Thyroid gland (tissue), 4 donors: ENCODE measurements around the gene PRKACA. TPM values are rescaled to one million over a fixed set of nuclear protein-coding genes. Genes with fewer than 3 reads are reported as not detected.

Experiments used
- DNase-seq, 2 donors: peaks; one replicate each; pipeline ENCODE4 v3.0.0-alpha.2; 2019
- H3K27ac ChIP-seq, 3 donors: fragments of 200-600 bp; sonication (generic); 1 replicate in 2 of 3; 2 replicates in 1 of 3; pipeline ENCODE4 v1.5.1; 2016 to 2019; ENCODE audit warnings: mild to moderate bottlenecking in 1 of 3, moderate library complexity in 1 of 3
- H3K27me3 ChIP-seq: fragments of 200-600 bp; sonication (generic); one replicate; pipeline ENCODE4 v1.5.1; 2019
- H3K36me3 ChIP-seq, 2 donors: fragments of 200-600 bp; sonication (generic); one replicate each; pipeline ENCODE4 v1.5.1; 2016 to 2019
- H3K4me1 ChIP-seq, 2 donors: fragments of 200-600 bp; sonication (generic); one replicate each; pipeline ENCODE4 v1.5.1; 2017 to 2019
- H3K4me3 ChIP-seq, 3 donors: fragments of 200-600 bp; sonication (generic); replicated peaks in 1 of 3; 1 replicate in 2 of 3; 2 replicates in 1 of 3; pipeline ENCODE4 v1.5.1; 2016; ENCODE audit warnings: mild to moderate bottlenecking in 1 of 3
- H3K9me3 ChIP-seq: fragments of 200-600 bp; sonication (generic); one replicate; pipeline ENCODE4 v1.5.1; 2017
- CTCF ChIP-seq, 6 experiments: fragments of 200-600 bp in 3 of 6; fragments of 450-650 bp in 3 of 6; sonication (generic) in 3 of 6; IDR thresholded peaks; one replicate each; pipeline ENCODE4 v1.5.1; 2016 to 2019; ENCODE audit warnings: antibody characterized with exemption in 6 of 6, mild to moderate bottlenecking in 2 of 6, inconsistent platforms in 1 of 6, moderate library complexity in 1 of 6
- POLR2A ChIP-seq, 2 donors: fragments of 450-650 bp; IDR thresholded peaks; one replicate each; pipeline ENCODE4 v1.6.1; 2017; ENCODE audit warnings: antibody characterized with exemption in 2 of 2, mild to moderate bottlenecking in 2 of 2, moderate library complexity in 1 of 2
- WGBS, 2 donors: methylation state at CpG; one replicate each; pipeline ENCODE4 v1.1.5; 2017; 5-methylcytosine and 5-hydroxymethylcytosine counted together
- intact Hi-C: fragments of 100-400 bp; cut with DNase I; formaldehyde crosslinking; loops from one replicate; pipeline ENCODE4 v1.15.1; 2023
- total RNA-seq, 4 donors: library from RNA; depleted of rRNA; stranded (reverse); fragments of >200 nt; gene quantifications; one replicate each; pipeline ENCODE4 v1.2.3, GENCODE V29; 2016

Gene PRKACA
- total RNA-seq, 4 donors from 2014 or later, result 33.2 to 69.4 (median 55.5) TPM

DNA sequence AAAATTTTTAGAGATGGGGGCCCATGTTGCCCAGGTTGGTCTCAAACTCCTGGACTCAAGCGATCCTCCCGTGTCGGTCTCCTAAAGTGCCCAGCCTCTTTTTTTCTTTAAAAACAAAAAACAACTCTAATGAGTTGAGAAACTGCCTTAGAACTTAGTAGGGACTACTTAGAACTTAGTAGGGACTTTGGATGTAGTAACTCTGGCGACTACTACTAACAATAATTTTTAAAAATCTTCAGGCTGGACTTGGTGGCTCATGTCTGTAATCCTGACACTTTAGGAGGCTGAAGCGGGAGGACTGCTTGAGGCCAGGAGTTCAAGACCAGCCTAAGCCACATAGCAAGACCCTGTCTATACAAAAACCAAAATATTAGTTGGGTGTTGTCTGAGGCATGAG is 31.5 kb downstream of the PRKACA start:
- no peak overlapping the region for H3K4me3 ChIP-seq
- H3K9me3 ChIP-seq, result no peaks in the 10 kb centered on the region
- no peaks in the 10 kb centered on the region for H3K36me3 ChIP-seq
- H3K27me3 ChIP-seq, result no peaks in the 10 kb centered on the region
- H3K4me1 ChIP-seq, result peaks cover 7 to 32% of the 10 kb centered on the region in 2 donors
- 81 to 82% methylated on average over 5 of the region's 5 CpGs for WGBS, 2 donors
- no peak for TF ChIP-seq CTCF (IDR thresholded peaks at IDR 0.05)
- no peak for TF ChIP-seq POLR2A (IDR thresholded peaks at IDR 0.05)
- intact Hi-C loops, result loop anchor here (5.0 kb wide), 1 partner anchor 36 kb away; no protein-coding TSS in a partner anchor
- H3K27ac ChIP-seq, result no peak overlapping the region
- no peak for DNase-seq

DNA sequence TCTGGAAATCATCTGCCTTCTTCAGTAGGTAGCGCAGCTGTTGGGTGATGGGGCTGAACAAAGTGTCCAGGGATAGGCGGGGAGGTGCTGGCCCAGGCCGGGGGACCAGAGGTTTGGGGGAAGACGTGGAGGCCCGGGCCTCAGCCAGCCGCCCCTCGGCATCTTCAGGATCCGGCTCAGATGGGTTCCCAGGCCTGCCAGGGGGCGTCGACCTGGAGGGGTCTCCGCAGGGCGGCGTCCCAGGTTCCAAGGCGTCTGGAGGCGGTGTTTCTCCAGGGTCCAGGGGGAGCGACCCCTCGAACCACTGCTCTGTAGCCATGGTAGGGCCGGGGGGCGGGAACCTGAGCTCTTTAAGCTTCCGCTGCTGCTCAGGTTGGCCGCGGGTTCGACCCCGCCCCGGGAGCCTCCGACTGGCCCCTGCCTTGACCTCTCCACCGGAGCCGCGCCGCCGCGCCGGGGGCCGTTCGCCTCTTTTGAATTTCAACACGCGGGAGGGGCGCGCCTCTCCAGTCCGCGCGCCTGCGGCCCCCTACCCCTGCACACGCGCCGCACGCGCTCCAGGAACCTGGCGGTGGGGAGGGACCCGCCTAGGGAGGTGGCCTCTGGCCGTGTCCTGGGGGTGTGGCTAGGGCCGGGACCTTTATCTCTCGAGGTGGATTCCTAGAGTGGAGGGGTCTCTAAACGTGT is 32.1 kb downstream of the PRKACA start, which contains the start of gene C19orf67:
TSS of gene C19orf67 (minus strand) at position 475 of the 687 bp plus-strand sequence. CDS start at position 319, 156 bp downstream.
- intact Hi-C loops, result loop anchor here (5.0 kb wide), 1 partner anchor 37 kb away; no protein-coding TSS in a partner anchor

DNA sequence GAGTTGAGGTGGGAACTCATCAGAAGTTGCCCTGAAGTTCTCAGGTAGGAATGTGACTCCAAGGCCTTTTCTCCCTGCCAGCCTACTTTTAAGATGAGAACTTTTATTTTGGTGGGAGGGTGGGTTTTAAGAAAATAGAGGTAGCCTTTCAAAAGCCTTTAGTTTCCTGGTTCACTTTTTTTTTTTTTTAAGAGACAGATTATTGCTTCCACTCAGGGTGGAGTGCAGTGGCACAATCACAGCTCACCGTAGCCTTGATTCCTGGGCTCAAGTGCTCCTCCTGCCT is 34.9 kb downstream of the PRKACA start:
- Histone ChIP-seq H3K27me3 (no peaks in the 10 kb centered on the region), H3K4me1 (peaks cover 14 to 30% of the 10 kb centered on the region in 2 donors), H3K4me3 (peak overlapping the region in 1 of 3 donors; percentile 76), H3K9me3 (no peaks in the 10 kb centered on the region), H3K27ac (no peak overlapping the region), H3K36me3 (no peaks in the 10 kb centered on the region)
- WGBS, 2 donors, result 0 to 46% methylated on average over 1 of the region's 1 CpG
- DNase-seq, result no peak
- intact Hi-C loops, result no loop called here
- TF ChIP-seq POLR2A (IDR thresholded peaks at IDR 0.05) (no peak), CTCF (IDR thresholded peaks at IDR 0.05) (no peak)

More for the DNA sequence above, 32.1 kb downstream of the PRKACA start, which contains the start of gene C19orf67:
- Histone ChIP-seq H3K9me3 (no peaks in the 10 kb centered on the region), H3K27ac (no peak within 1 kb of the TSS), H3K4me3 (no peak within 1 kb of the TSS), H3K36me3 (no peaks in the 10 kb centered on the region), H3K27me3 (no peaks in the 10 kb centered on the region), H3K4me1 (peaks cover 10 to 35% of the 10 kb centered on the region in 2 donors)
- TF ChIP-seq POLR2A (IDR thresholded peaks at IDR 0.05), result no peak
- DNase-seq, result no peak
- 58 to 60% methylated on average over 18 to 21 of the region's 54 CpGs for WGBS, 2 donors

DNA sequence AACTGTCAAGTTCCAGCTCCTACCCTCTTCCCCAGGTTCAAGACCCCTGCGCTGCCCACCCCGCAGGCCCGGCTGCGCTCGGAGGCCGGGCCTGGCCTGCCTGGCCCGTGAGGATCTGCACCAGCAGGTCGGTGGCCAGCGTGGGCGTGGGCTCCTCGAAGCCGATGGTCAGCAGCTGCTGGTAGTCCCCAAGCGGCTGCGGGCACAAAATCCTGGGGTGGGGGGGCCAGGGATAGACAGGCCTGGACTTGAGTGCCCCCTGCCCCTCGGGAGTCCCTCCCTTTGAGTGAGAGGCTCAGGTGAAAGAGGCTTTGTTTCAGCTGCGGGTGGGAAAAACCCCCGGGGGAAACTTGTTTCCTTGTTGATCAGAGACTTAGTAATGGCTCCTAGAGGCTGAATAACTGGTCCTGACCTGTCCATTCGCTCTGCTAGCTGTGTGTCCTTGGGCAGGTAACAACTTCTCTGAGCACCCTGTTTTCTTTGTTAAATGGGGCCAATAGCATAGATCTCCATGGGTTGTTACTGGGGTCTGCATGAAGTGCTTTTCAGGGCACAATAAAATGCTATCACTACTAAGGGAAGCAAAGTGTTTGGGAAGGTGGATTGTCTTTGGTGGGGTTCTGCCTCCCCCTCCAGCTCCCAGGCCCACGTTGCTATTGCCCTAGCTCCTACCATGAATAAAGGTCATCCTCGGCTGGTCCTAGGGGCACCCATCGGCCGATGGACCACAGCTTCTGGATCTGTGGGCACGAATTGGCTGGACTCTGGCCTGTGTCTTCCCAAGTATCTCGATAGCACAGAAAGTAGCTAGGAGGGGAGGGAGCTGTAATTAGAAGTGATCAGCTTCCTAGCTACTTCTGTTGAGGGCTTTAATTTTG is 35.5 kb downstream of the PRKACA start:
- no peaks in the 10 kb centered on the region for H3K27me3 ChIP-seq
- intact Hi-C loops, result no loop called here
- no peak for TF ChIP-seq POLR2A (IDR thresholded peaks at IDR 0.05)
- no peak for TF ChIP-seq CTCF (IDR thresholded peaks at IDR 0.05)
- DNase-seq, result peak; percentile 46 to 61
- no peaks in the 10 kb centered on the region for H3K36me3 ChIP-seq
- no peaks in the 10 kb centered on the region for H3K9me3 ChIP-seq
- H3K4me3 ChIP-seq, result peak overlapping the region; percentile 11 to 76 (median 60)
- 18 to 31% methylated on average over 17 to 23 of the region's 24 CpGs for WGBS, 2 donors
- H3K27ac ChIP-seq, result peak overlapping the region; percentile 61 to 89 (median 72)
- H3K4me1 ChIP-seq, result peaks cover 14 to 28% of the 10 kb centered on the region in 2 donors

- peak in 1 of 2 donors; percentile 80 for TF ChIP-seq POLR2A (IDR thresholded peaks at IDR 0.05)
- peak in 1 of 6 experiments; percentile 19 for TF ChIP-seq CTCF (IDR thresholded peaks at IDR 0.05)
- H3K9me3 ChIP-seq, result no peaks in the 10 kb centered on the region
- peak overlapping the region; percentile 11 to 76 (median 60) for H3K4me3 ChIP-seq
- peaks cover 14 to 20% of the 10 kb centered on the region in 2 donors for H3K4me1 ChIP-seq
- H3K36me3 ChIP-seq, result no peaks in the 10 kb centered on the region
- intact Hi-C loops, result no loop called here
- 1% methylated on average over 49 to 50 of the region's 50 CpGs for WGBS, 2 donors
- peak; percentile 99 to 100 for DNase-seq
- peak overlapping the region; percentile 72 to 89 (median 72) for H3K27ac ChIP-seq
- H3K27me3 ChIP-seq, result no peaks in the 10 kb centered on the region
Measured at GRCh38 chr19:14080887-14081796, 36.4 kb downstream of the PRKACA start.
